WTC11 (cell line): ENCODE data around the gene CDC20.

Source experiments
- CTCF ChIP-seq: fragments of 200-600 bp; IDR thresholded peaks from 2 replicates; pipeline ENCODE4 v1.8.0; 2022; ENCODE audit warnings: antibody characterized with exemption
- MAX ChIP-seq: sonication (generic); formaldehyde crosslinking; IDR thresholded peaks from 2 replicates; pipeline ENCODE4 v1.8.0; 2022; ENCODE audit warnings: mild to moderate bottlenecking, missing genetic modification reagents
- NFYB ChIP-seq: sonication (generic); formaldehyde crosslinking; conservative IDR thresholded peaks from 2 replicates; pipeline ENCODE4 v1.8.0; 2022; ENCODE audit warnings: low read depth, missing genetic modification reagents
- NR1H2 ChIP-seq: sonication (generic); formaldehyde crosslinking; IDR thresholded peaks from 2 replicates; pipeline ENCODE4 v1.9.0; 2021; ENCODE audit warnings: mild to moderate bottlenecking, moderate library complexity, missing genetic modification reagents
- USF2 ChIP-seq: sonication (generic); formaldehyde crosslinking; IDR thresholded peaks from 2 replicates; pipeline ENCODE4 v1.8.1; 2023; ENCODE audit warnings: mild to moderate bottlenecking, missing genetic modification reagents, moderate library complexity
- ZBTB43 ChIP-seq: sonication (generic); formaldehyde crosslinking; IDR thresholded peaks from 2 replicates; pipeline ENCODE4 v1.8.1; 2023; ENCODE audit warnings: mild to moderate bottlenecking, missing genetic modification reagents
- ZNF232 ChIP-seq: sonication (generic); formaldehyde crosslinking; IDR thresholded peaks from 2 replicates; pipeline ENCODE4 v1.8.0; 2022; ENCODE audit warnings: mild to moderate bottlenecking, missing genetic modification reagents
- ZNF671 ChIP-seq: fragments of 250-450 bp; sonication (Bioruptor Pico); IDR thresholded peaks from 2 replicates; pipeline ENCODE4 v1.8.0; 2021; ENCODE audit warnings: mild to moderate bottlenecking
- ZSCAN18 ChIP-seq: fragments of 250-450 bp; sonication (Bioruptor Pico); IDR thresholded peaks from 2 replicates; pipeline ENCODE4 v2.1.2; 2022; ENCODE audit warnings: mild to moderate bottlenecking, moderate library complexity

GRCh38 chr1:43381612-43382011, 22.8 kb downstream of the CDC20 start:
- TF ChIP-seq CTCF (no peak), NFYB (CRISPR knock-in tag) (no peak), MAX (CRISPR knock-in tag) (no peak), ZNF232 (CRISPR knock-in tag) (no peak), ZNF671 (CRISPR knock-in tag) (no peak), ZBTB43 (CRISPR knock-in tag) (no peak), ZSCAN18 (CRISPR knock-in tag) (no peak), NR1H2 (CRISPR knock-in tag) (no peak), USF2 (no peak)
